SK-N-SH (cell line): ENCODE results near the gene LILRA1.
"Not testable (repeated sequence)": the region's sequence is repeated elsewhere in the genome, so short reads cannot be mapped to it uniquely, and the experiment has no call there.

Experiments used
- EP300 ChIP-seq, 2 experiments: IDR thresholded peaks; 2 replicates each; pipeline versions ENCODE4 v1.4.0 to v1.6.1; 2012; ENCODE audit warnings: borderline replicate concordance in 1 of 2, low read depth in 1 of 2, low read length in 1 of 2
- JUND ChIP-seq: IDR thresholded peaks from 2 replicates; pipeline ENCODE4 v1.4.0; 2012
- POLR2AphosphoS5 ChIP-seq: IDR thresholded peaks from 2 replicates; pipeline ENCODE4 v1.6.1; 2012; ENCODE audit warnings: low read depth, low read length
- RAD21 ChIP-seq: IDR thresholded peaks from 2 replicates; pipeline ENCODE4 v1.6.1; 2012; ENCODE audit warnings: mild to moderate bottlenecking, low read length
- SIN3A ChIP-seq: IDR thresholded peaks from 2 replicates; pipeline ENCODE4 v1.6.1; 2012; ENCODE audit warnings: low read depth, mild to moderate bottlenecking, low read length, moderate library complexity, borderline replicate concordance
- TF ChIP-seq, protein P1 (sequence below): fragments of 200-600 bp; sonication (generic); IDR thresholded peaks from 2 replicates; pipeline ENCODE4 v1.6.1; 2017; ENCODE audit warnings: antibody characterized with exemption, mild to moderate bottlenecking, moderate library complexity
- TF ChIP-seq, protein P2 (sequence below): fragments of 150-350 bp; IDR thresholded peaks from 2 replicates; pipeline ENCODE4 v1.6.1; 2017; ENCODE audit warnings: antibody characterized with exemption, low read length, low read depth, borderline replicate concordance

DNA sequence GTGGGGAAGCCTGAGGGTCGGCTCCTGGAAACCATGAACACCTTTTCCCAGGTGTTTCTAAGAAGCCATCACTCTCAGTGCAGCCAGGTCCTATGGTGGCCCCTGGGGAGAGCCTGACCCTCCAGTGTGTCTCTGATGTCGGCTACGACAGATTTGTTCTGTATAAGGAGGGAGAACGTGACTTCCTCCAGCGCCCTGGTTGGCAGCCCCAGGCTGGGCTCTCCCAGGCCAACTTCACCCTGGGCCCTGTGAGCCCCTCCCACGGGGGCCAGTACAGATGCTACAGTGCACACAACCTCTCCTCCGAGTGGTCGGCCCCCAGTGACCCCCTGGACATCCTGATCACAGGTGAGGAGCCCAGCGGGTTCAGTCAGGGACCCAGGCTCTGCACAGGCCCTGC lies 18.2 kb upstream of the LILRA1 start:
- not testable (repeated sequence) for TF ChIP-seq POLR2AphosphoS5; RAD21; EP300 (IDR thresholded peaks at IDR 0.05; ENCODE audit: borderline replicate concordance in 1 of 2, low read depth in 1 of 2, low read length in 1 of 2); JUND; SIN3A
- TF ChIP-seq, protein P1, sequence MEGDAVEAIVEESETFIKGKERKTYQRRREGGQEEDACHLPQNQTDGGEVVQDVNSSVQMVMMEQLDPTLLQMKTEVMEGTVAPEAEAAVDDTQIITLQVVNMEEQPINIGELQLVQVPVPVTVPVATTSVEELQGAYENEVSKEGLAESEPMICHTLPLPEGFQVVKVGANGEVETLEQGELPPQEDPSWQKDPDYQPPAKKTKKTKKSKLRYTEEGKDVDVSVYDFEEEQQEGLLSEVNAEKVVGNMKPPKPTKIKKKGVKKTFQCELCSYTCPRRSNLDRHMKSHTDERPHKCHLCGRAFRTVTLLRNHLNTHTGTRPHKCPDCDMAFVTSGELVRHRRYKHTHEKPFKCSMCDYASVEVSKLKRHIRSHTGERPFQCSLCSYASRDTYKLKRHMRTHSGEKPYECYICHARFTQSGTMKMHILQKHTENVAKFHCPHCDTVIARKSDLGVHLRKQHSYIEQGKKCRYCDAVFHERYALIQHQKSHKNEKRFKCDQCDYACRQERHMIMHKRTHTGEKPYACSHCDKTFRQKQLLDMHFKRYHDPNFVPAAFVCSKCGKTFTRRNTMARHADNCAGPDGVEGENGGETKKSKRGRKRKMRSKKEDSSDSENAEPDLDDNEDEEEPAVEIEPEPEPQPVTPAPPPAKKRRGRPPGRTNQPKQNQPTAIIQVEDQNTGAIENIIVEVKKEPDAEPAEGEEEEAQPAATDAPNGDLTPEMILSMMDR: not testable (repeated sequence)
- TF ChIP-seq, protein P2, sequence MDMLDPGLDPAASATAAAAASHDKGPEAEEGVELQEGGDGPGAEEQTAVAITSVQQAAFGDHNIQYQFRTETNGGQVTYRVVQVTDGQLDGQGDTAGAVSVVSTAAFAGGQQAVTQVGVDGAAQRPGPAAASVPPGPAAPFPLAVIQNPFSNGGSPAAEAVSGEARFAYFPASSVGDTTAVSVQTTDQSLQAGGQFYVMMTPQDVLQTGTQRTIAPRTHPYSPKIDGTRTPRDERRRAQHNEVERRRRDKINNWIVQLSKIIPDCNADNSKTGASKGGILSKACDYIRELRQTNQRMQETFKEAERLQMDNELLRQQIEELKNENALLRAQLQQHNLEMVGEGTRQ: not testable (repeated sequence)
